Esophagus muscularis mucosa (tissue), 3 donors: ENCODE data around the gene PLEKHG3.

Source experiments
- CTCF ChIP-seq, 3 experiments: fragments of 200-600 bp in 2 of 3; fragments of 450-650 bp in 1 of 3; sonication (generic) in 2 of 3; IDR thresholded peaks; one replicate each; pipeline ENCODE4 v1.5.1; 2017 to 2019; ENCODE audit warnings: antibody characterized with exemption in 3 of 3, mild to moderate bottlenecking in 2 of 3, moderate library complexity in 1 of 3
- POLR2A ChIP-seq: fragments of 450-650 bp; IDR thresholded peaks from one replicate; pipeline ENCODE4 v1.6.1; 2017; ENCODE audit warnings: antibody characterized with exemption, moderate library complexity, mild to moderate bottlenecking, low read depth
- POLR2AphosphoS5 ChIP-seq, 2 donors: sonication (generic); formaldehyde crosslinking; IDR thresholded peaks; one replicate each; pipeline ENCODE4 v1.6.1; 2017; ENCODE audit warnings: antibody characterized with exemption in 2 of 2

DNA sequence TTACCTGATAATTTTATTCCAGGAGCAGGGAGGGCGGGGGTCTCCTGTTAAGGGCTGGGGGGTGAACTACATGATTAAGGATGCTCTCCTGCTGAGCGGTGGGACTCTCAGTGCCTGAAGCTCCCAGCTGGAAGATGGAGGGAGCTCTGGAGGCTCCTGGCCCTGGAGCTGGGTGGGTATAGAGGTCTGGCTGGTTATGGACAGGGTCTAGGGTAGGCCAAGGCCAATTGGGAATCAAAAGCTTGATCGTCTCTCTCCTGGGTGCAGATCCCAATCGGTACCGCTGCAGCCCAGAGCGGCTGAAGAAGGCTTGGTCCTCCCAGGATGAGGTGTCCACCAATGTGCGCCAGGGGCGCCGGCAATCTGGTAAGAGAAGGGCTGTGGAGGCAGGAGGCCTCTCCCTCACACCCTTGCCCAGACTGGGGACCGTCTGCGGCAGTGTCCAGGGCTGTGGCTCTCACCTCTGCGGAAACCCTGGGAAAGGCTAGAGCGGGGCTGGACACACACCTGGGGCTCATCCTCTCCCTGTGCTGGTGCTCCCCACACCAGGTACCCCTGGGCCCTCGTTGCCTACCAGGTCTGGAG, 28.4 kb downstream of the PLEKHG3 start:
- TF ChIP-seq POLR2AphosphoS5 (IDR thresholded peaks at IDR 0.05) (no peak), CTCF (IDR thresholded peaks at IDR 0.05) (no peak), POLR2A (no peak)
